ENCODE data around the gene TRAF3. TPM values are rescaled to one million over a fixed set of nuclear protein-coding genes. Genes with fewer than 3 reads are reported as not detected.

TRAF3 gene, protein sequence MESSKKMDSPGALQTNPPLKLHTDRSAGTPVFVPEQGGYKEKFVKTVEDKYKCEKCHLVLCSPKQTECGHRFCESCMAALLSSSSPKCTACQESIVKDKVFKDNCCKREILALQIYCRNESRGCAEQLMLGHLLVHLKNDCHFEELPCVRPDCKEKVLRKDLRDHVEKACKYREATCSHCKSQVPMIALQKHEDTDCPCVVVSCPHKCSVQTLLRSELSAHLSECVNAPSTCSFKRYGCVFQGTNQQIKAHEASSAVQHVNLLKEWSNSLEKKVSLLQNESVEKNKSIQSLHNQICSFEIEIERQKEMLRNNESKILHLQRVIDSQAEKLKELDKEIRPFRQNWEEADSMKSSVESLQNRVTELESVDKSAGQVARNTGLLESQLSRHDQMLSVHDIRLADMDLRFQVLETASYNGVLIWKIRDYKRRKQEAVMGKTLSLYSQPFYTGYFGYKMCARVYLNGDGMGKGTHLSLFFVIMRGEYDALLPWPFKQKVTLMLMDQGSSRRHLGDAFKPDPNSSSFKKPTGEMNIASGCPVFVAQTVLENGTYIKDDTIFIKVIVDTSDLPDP
- total RNA-seq, result 19.7 TPM
- long read RNA-seq, full-length matches to known transcripts, result 15 of 40 reads
- long read RNA-seq, partial matches to known transcripts, result 0 of 40 reads
- long read RNA-seq, other reads (novel, unspliced or antisense), result 25 of 40 reads

GRCh38 chr14:102776761-102777710 is at the start of gene TRAF3:
Gene TRAF3, plus strand, starts transcription at chr14:102777449. Its CDS starts 92,753 bp downstream, at chr14:102870202.
- no peaks in the 10 kb centered on the region for H3K9me3 ChIP-seq
- peak within 1 kb of the TSS; percentile 65 for H3K4me3 ChIP-seq
- peak within 1 kb of the TSS; percentile 81 for H3K27ac ChIP-seq
- ATAC-seq (peak; percentile 72 to 81), DNase-seq (peak; percentile 83)
- no peaks in the 10 kb centered on the region for H3K36me3 ChIP-seq
- intact Hi-C loops (cut with DNase I), result no loop called here
- peaks cover 20% of the 10 kb centered on the region for H3K4me1 ChIP-seq
- no peaks in the 10 kb centered on the region for H3K27me3 ChIP-seq (ENCODE audit: low read depth)
- TF ChIP-seq CTCF (IDR thresholded peaks at IDR 0.05), result no peak

DNA sequence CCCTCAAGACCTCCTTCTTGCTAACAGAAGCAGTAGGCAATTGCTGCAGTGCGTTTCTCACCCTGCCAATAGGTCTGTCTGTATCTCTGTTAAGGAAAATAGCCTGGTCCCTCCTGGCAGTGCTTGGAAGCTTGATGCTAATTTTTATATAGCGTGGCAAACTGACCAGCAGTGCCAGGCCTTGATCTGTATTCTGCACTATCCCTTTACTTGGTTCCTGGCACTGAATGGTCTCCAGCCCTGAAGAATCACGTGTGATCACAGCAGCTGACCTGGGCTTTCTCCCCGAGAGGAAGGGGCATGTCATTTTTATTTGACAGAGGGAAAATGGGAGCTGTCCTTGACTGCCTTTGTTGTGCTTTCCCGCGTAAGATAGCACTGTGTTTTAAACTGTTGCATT is 48.7 kb upstream of the TRAF3 start:
- DNase-seq, result no peak
- Histone ChIP-seq H3K4me3 (no peak overlapping the region), H3K9me3 (no peaks in the 10 kb centered on the region), H3K36me3 (peaks cover 79% of the 10 kb centered on the region), H3K4me1 (no peaks in the 10 kb centered on the region), H3K27ac (no peak overlapping the region), H3K27me3 (ENCODE audit: low read depth) (no peaks in the 10 kb centered on the region)
- intact Hi-C loops (cut with DNase I), result no loop called here
- ATAC-seq, result no peak
- TF ChIP-seq CTCF (IDR thresholded peaks at IDR 0.05), result no peak

- no peak for ATAC-seq
Observed at GRCh38 chr14:102729268-102729667, 48.0 kb upstream of the TRAF3 start.

GRCh38 chr14:102729825-102730224 is 47.4 kb upstream of the TRAF3 start:
- no peak overlapping the region for H3K4me3 ChIP-seq
- ATAC-seq, result no peak
- H3K4me1 ChIP-seq, result no peaks in the 10 kb centered on the region
- no peaks in the 10 kb centered on the region for H3K27me3 ChIP-seq (ENCODE audit: low read depth)
- intact Hi-C loops (cut with DNase I), result no loop called here
- peaks cover 66% of the 10 kb centered on the region for H3K36me3 ChIP-seq
- no peak for TF ChIP-seq CTCF (IDR thresholded peaks at IDR 0.05)
- no peak overlapping the region for H3K27ac ChIP-seq
- no peak for DNase-seq
- H3K9me3 ChIP-seq, result no peaks in the 10 kb centered on the region

More at GRCh38 chr14:102729268-102729667, 48.0 kb upstream of the TRAF3 start:
- TF ChIP-seq CTCF (IDR thresholded peaks at IDR 0.05), result no peak
- H3K27ac ChIP-seq, result no peak overlapping the region
- no peaks in the 10 kb centered on the region for H3K27me3 ChIP-seq (ENCODE audit: low read depth)
- no peaks in the 10 kb centered on the region for H3K9me3 ChIP-seq
- peaks cover 72% of the 10 kb centered on the region for H3K36me3 ChIP-seq
- no peaks in the 10 kb centered on the region for H3K4me1 ChIP-seq
- DNase-seq, result no peak
- intact Hi-C loops (cut with DNase I), result no loop called here
- no peak overlapping the region for H3K4me3 ChIP-seq

All from lower lobe of right lung (tissue), 2 donors.